ENCODE measurements around the gene SEMA4A. TPM values are rescaled to one million over a fixed set of nuclear protein-coding genes. Genes with fewer than 3 reads are reported as not detected.

The SEMA4A gene
- total RNA-seq, 2 experiments from 2014 or later = 77.8 to 196 TPM

DNA sequence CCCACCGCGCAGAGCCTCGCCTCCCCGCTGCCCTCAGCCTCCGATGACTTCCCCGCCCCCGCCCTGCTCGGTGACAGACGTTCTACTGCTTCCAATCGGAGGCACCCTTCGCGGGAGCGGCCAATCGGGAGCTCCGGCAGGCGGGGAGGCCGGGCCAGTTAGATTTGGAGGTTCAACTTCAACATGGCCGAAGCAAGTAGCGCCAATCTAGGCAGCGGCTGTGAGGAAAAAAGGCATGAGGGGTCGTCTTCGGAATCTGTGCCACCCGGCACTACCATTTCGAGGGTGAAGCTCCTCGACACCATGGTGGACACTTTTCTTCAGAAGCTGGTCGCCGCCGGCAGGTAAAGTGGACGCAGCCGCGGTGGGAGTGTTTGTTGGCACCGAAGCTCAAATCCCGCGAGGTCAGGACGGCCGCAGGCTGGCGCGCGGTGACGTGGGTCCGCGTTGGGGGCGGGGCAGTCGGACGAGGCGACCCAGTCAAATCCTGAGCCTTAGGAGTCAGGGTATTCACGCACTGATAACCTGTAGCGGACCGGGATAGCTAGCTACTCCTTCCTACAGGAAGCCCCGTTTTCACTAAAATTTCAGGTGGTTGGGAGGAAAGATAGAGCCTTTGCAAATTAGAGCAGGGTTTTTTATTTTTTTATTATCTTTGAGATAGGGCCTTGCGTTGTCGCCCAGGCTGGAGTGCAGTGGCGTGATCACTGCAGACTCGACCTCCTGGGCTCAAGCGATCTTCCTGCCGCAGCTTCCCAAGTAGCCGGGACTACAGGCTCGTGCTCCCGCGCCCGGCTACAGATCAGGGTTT, 59.7 kb downstream of the SEMA4A start, which contains the start of gene PMF1:
PMF1 (plus strand) TSS at position 175 of the 811 bp plus-strand sequence; CDS start at position 184, 9 bp downstream.
- Histone ChIP-seq H3K4me1 (ENCODE audit: insufficient read depth, low read length, poor library complexity, severe bottlenecking) (peaks cover 16% of the 10 kb centered on the region), H3K9me3 (ENCODE audit: low read length) (no peaks in the 10 kb centered on the region), H3K27ac (ENCODE audit: low read depth, low read length, poor library complexity, severe bottlenecking) (peak within 1 kb of the TSS; percentile 74), H4K20me1 (ENCODE audit: insufficient read depth, low read length) (no peaks in the 10 kb centered on the region), H2AFZ (ENCODE audit: low read length) (peak within 1 kb of the TSS; percentile 78; the same call in 1 of the 2 replicates), H3K4me2 (ENCODE audit: low read length) (peak within 1 kb of the TSS; percentile 90), H3K9me2 (ENCODE audit: insufficient read depth, low read length) (no peaks in the 10 kb centered on the region), H3K36me3 (ENCODE audit: insufficient read depth, low read length) (peaks cover 52% of the 10 kb centered on the region), H3K79me2 (ENCODE audit: insufficient read depth, low read depth, low read length) (peaks cover 29% of the 10 kb centered on the region), H3K4me3 (ENCODE audit: low read depth, low read length, poor library complexity, severe bottlenecking) (peak within 1 kb of the TSS; percentile 78)
- TSS peak; percentile 84 for BruUV-seq (replicated peaks)
- CTCF ChIA-PET (ENCODE audit: unreplicated experiment) = interaction anchor here (0.6 to 1.0 kb wide), 5 partner anchors 9 to 61 kb away, joined by 3 to 11 read pairs (median 4); partner anchors contain the start of gene SLC25A44
- intact Hi-C loops (cut with micrococcal nuclease; ENCODE audit: unreplicated experiment) = loop anchor here (1.0 to 5.0 kb wide), 3 partner anchors 56 to 121 kb away; no protein-coding TSS in a partner anchor
- peak; percentile 96 for DNase-seq (ENCODE audit: low spot score)
- POLR2A ChIA-PET = interaction anchor here (0.5 to 2.9 kb wide), 18 partner anchors 9 to 111 kb away, joined by 3 to 18 read pairs (median 4); partner anchors contain the start of genes SEMA4A, SLC25A44 and SMG5
- TF ChIP-seq, protein P1, sequence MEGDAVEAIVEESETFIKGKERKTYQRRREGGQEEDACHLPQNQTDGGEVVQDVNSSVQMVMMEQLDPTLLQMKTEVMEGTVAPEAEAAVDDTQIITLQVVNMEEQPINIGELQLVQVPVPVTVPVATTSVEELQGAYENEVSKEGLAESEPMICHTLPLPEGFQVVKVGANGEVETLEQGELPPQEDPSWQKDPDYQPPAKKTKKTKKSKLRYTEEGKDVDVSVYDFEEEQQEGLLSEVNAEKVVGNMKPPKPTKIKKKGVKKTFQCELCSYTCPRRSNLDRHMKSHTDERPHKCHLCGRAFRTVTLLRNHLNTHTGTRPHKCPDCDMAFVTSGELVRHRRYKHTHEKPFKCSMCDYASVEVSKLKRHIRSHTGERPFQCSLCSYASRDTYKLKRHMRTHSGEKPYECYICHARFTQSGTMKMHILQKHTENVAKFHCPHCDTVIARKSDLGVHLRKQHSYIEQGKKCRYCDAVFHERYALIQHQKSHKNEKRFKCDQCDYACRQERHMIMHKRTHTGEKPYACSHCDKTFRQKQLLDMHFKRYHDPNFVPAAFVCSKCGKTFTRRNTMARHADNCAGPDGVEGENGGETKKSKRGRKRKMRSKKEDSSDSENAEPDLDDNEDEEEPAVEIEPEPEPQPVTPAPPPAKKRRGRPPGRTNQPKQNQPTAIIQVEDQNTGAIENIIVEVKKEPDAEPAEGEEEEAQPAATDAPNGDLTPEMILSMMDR (conservative IDR thresholded peaks at IDR 0.05; ENCODE audit: low read length) = no peak
- no peak for TF ChIP-seq EZH2phosphoT487 (IDR thresholded peaks at IDR 0.05; ENCODE audit: borderline replicate concordance, low read depth, low read length)

DNA sequence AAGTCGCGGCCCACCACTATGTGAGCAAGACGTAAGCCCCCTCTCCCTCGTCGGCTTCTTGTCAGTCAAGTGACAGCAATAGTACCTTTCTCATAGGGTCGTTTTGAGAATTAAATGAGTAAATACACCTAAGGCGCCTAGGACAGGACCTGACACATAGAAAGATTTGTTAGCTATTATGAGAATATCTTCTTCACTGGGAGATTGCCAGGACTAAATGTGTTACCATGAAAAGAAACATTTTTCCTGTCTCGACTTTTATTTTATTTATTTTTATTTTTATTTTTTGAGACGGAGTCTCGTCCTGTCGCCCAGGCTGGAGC, 60.2 kb downstream of the SEMA4A start:
- no peak for DNase-seq (ENCODE audit: low spot score)
- Histone ChIP-seq H3K4me1 (ENCODE audit: insufficient read depth, low read length, poor library complexity, severe bottlenecking) (peaks cover 16% of the 10 kb centered on the region), H2AFZ (ENCODE audit: low read length) (peak overlapping the region; percentile 78; the same call in 1 of the 2 replicates), H3K4me3 (ENCODE audit: low read depth, low read length, poor library complexity, severe bottlenecking) (peak overlapping the region; percentile 78), H3K9me3 (ENCODE audit: low read length) (no peaks in the 10 kb centered on the region), H3K79me2 (ENCODE audit: insufficient read depth, low read depth, low read length) (peaks cover 32% of the 10 kb centered on the region), H4K20me1 (ENCODE audit: insufficient read depth, low read length) (no peaks in the 10 kb centered on the region), H3K4me2 (ENCODE audit: low read length) (peak overlapping the region; percentile 90), H3K36me3 (ENCODE audit: insufficient read depth, low read length) (peaks cover 52% of the 10 kb centered on the region), H3K27ac (ENCODE audit: low read depth, low read length, poor library complexity, severe bottlenecking) (peak overlapping the region; percentile 74), H3K9me2 (ENCODE audit: insufficient read depth, low read length) (no peaks in the 10 kb centered on the region)
- intact Hi-C loops (cut with micrococcal nuclease; ENCODE audit: unreplicated experiment) = loop anchor here (1.0 to 5.0 kb wide), 3 partner anchors 57 to 121 kb away; no protein-coding TSS in a partner anchor
- TF ChIP-seq EZH2phosphoT487 (IDR thresholded peaks at IDR 0.05; ENCODE audit: borderline replicate concordance, low read depth, low read length) = no peak
- TF ChIP-seq, protein P1 (conservative IDR thresholded peaks at IDR 0.05; ENCODE audit: low read length) = no peak
- ChIA-PET POLR2A (interaction anchor here (0.5 to 2.9 kb wide), 9 partner anchors 11 to 85 kb away, joined by 3 to 18 read pairs (median 5); partner anchors contain the start of genes SEMA4A and SLC25A44), CTCF (ENCODE audit: unreplicated experiment) (interaction anchor here (0.6 to 1.0 kb wide), 3 partner anchors 8 to 62 kb away, joined by 3 to 11 read pairs (median 4); no protein-coding TSS in a partner anchor)
- no TSS peak for BruUV-seq (replicated peaks)
